Activated T-cell treated with anti-CD3 and anti-CD28 coated beads, Interleukin-2, amount 50 U/mL, for 72 hours (primary cell): ENCODE results near the gene ZMYND10. TPM values are rescaled to one million over a fixed set of nuclear protein-coding genes. Genes with fewer than 3 reads are reported as not detected.
A peak's percentile ranks its signal among the peaks of the same experiment; 100 is the strongest.

ENCODE experiments used
- ATAC-seq, 2 donors: fragments of 150-1000 bp; cut with Tn5 transposase; replicated peaks in 1 of 2; 2 replicates each; pipeline ENCODE4 v1.10.0; 2021; ENCODE audit warnings: moderate library complexity in 2 of 2, mild to moderate bottlenecking in 1 of 2
- DNase-seq, 2 donors: peaks; one replicate each; pipeline ENCODE4 v3.0.0; 2021 to 2022; ENCODE audit warnings: mixed read lengths in 1 of 2
- H3K27ac Mint-ChIP-seq: one replicate; pipeline ENCODE4 v1.8.0; 2022; ENCODE audit warnings: mild to moderate bottlenecking, moderate library complexity, mixed read lengths
- H3K27me3 Mint-ChIP-seq: one replicate; pipeline ENCODE4 v1.8.0; 2022; ENCODE audit warnings: low read depth, mixed read lengths
- H3K36me3 Mint-ChIP-seq, 2 donors: one replicate each; pipeline ENCODE4 v1.8.0; 2022; ENCODE audit warnings: mixed read lengths in 2 of 2, mild to moderate bottlenecking in 1 of 2; ENCODE audit not compliant: insufficient read depth in 2 of 2
- H3K4me1 Mint-ChIP-seq: one replicate; pipeline ENCODE4 v1.8.0; 2022; ENCODE audit warnings: low read depth, mixed read lengths
- H3K4me3 Mint-ChIP-seq, 2 donors: one replicate each; pipeline ENCODE4 v1.8.0; 2022; ENCODE audit warnings: mild to moderate bottlenecking in 2 of 2, mixed read lengths in 2 of 2, moderate library complexity in 2 of 2
- H3K9me3 Mint-ChIP-seq, 2 donors: one replicate each; pipeline ENCODE4 v1.8.0; 2022; ENCODE audit warnings: mixed read lengths in 2 of 2
- total RNA-seq, 2 donors: library from RNA; stranded (reverse); gene quantifications; one replicate each; pipeline ENCODE4 v1.2.3, GENCODE V29; 2022

The ZMYND10 gene
- total RNA-seq, 2 donors from 2014 or later: 1.2 TPM

- peak overlapping the region; percentile 93 for H3K27ac Mint-ChIP-seq
- no peaks in the 10 kb centered on the region for H3K27me3 Mint-ChIP-seq
- H3K4me3 Mint-ChIP-seq: peak overlapping the region; percentile 86 to 92
- peaks cover 18 to 23% of the 10 kb centered on the region in 2 donors for H3K36me3 Mint-ChIP-seq
- DNase-seq (peak; percentile 99), ATAC-seq (peak; percentile 75 to 84)
- no peaks in the 10 kb centered on the region for H3K9me3 Mint-ChIP-seq
- H3K4me1 Mint-ChIP-seq: peaks cover 66% of the 10 kb centered on the region
Measured at GRCh38 chr3:50337175-50337861, 8.2 kb downstream of the ZMYND10 start.

- Mint-ChIP-seq H3K27me3 (no peaks in the 10 kb centered on the region), H3K4me3 (peak overlapping the region; percentile 86 to 92), H3K27ac (peak overlapping the region; percentile 92), H3K36me3 (peaks cover 19 to 23% of the 10 kb centered on the region in 2 donors), H3K4me1 (peaks cover 66% of the 10 kb centered on the region), H3K9me3 (no peaks in the 10 kb centered on the region)
- peak; percentile 38 to 47 for ATAC-seq
- peak; percentile 70 to 77 for DNase-seq
Measured at GRCh38 chr3:50336452-50337174, 8.9 kb downstream of the ZMYND10 start.

- peaks cover 52% of the 10 kb centered on the region for H3K4me1 Mint-ChIP-seq
- H3K4me3 Mint-ChIP-seq: peak overlapping the region; percentile 78 to 86
- H3K36me3 Mint-ChIP-seq: peaks cover 23 to 25% of the 10 kb centered on the region in 2 donors
- no peaks in the 10 kb centered on the region for H3K27me3 Mint-ChIP-seq
- H3K9me3 Mint-ChIP-seq: no peaks in the 10 kb centered on the region
- DNase-seq: no peak
- H3K27ac Mint-ChIP-seq: peak overlapping the region; percentile 88
- ATAC-seq: no peak
Measured at GRCh38 chr3:50334339-50335075, 11.0 kb downstream of the ZMYND10 start.

- no peaks in the 10 kb centered on the region for H3K9me3 Mint-ChIP-seq
- H3K4me1 Mint-ChIP-seq: peaks cover 45% of the 10 kb centered on the region
- peak overlapping the region; percentile 78 to 86 for H3K4me3 Mint-ChIP-seq
- H3K36me3 Mint-ChIP-seq: peaks cover 21 to 22% of the 10 kb centered on the region in 2 donors
- DNase-seq (no peak), ATAC-seq (no peak)
- H3K27me3 Mint-ChIP-seq: no peaks in the 10 kb centered on the region
- peak overlapping the region; percentile 88 for H3K27ac Mint-ChIP-seq
Measured at GRCh38 chr3:50333744-50334328, 11.7 kb downstream of the ZMYND10 start.

GRCh38 chr3:50331364-50331907, 14.1 kb downstream of the ZMYND10 start:
- no peaks in the 10 kb centered on the region for H3K9me3 Mint-ChIP-seq
- no peak overlapping the region for H3K27ac Mint-ChIP-seq
- peaks cover 49% of the 10 kb centered on the region for H3K4me1 Mint-ChIP-seq
- H3K36me3 Mint-ChIP-seq: peaks cover 11 to 15% of the 10 kb centered on the region in 2 donors
- DNase-seq (no peak), ATAC-seq (no peak)
- no peak overlapping the region for H3K4me3 Mint-ChIP-seq
- no peaks in the 10 kb centered on the region for H3K27me3 Mint-ChIP-seq

GRCh38 chr3:50330330-50330729, 15.2 kb downstream of the ZMYND10 start:
- no peak for DNase-seq
- Mint-ChIP-seq H3K4me3 (no peak overlapping the region), H3K9me3 (no peaks in the 10 kb centered on the region), H3K4me1 (peaks cover 46% of the 10 kb centered on the region), H3K27ac (no peak overlapping the region), H3K36me3 (peaks cover 7 to 11% of the 10 kb centered on the region in 2 donors), H3K27me3 (no peaks in the 10 kb centered on the region)
- no peak for ATAC-seq

- Mint-ChIP-seq H3K27ac (peak within 1 kb of the TSS; percentile 89), H3K27me3 (no peaks in the 10 kb centered on the region), H3K36me3 (peaks cover 4 to 7% of the 10 kb centered on the region in 2 donors), H3K9me3 (no peaks in the 10 kb centered on the region), H3K4me3 (peak within 1 kb of the TSS; percentile 86 to 87), H3K4me1 (peaks cover 34% of the 10 kb centered on the region)
- ATAC-seq (peak; percentile 94 to 95), DNase-seq (peak; percentile 95 to 97)
Measured at GRCh38 chr3:50327943-50328691, 17.4 kb downstream of the ZMYND10 start, which contains the start of gene TUSC2. Gene TUSC2 (minus strand): TSS chr3:50328223. CDS start chr3:50328099, 124 bp downstream.

- H3K9me3 Mint-ChIP-seq: no peaks in the 10 kb centered on the region
- H3K4me3 Mint-ChIP-seq: peak overlapping the region; percentile 86 to 87
- H3K4me1 Mint-ChIP-seq: peaks cover 34% of the 10 kb centered on the region
- no peak overlapping the region for H3K27ac Mint-ChIP-seq
- peaks cover 4 to 7% of the 10 kb centered on the region in 2 donors for H3K36me3 Mint-ChIP-seq
- no peak for ATAC-seq
- DNase-seq: no peak
- no peaks in the 10 kb centered on the region for H3K27me3 Mint-ChIP-seq
Measured at GRCh38 chr3:50327129-50327528, 18.4 kb downstream of the ZMYND10 start.

GRCh38 chr3:50326182-50326541, 19.4 kb downstream of the ZMYND10 start:
- ATAC-seq (no peak), DNase-seq (no peak)
- Mint-ChIP-seq H3K4me3 (peak overlapping the region in 1 of 2 donors; percentile 86), H3K27ac (no peak overlapping the region), H3K36me3 (peaks cover 3% of the 10 kb centered on the region in 2 donors), H3K4me1 (peaks cover 34% of the 10 kb centered on the region), H3K27me3 (no peaks in the 10 kb centered on the region), H3K9me3 (no peaks in the 10 kb centered on the region)

- no peak for ATAC-seq
- DNase-seq: no peak
- Mint-ChIP-seq H3K4me1 (peaks cover 35% of the 10 kb centered on the region), H3K4me3 (no peak overlapping the region), H3K9me3 (no peaks in the 10 kb centered on the region), H3K27me3 (no peaks in the 10 kb centered on the region), H3K27ac (no peak overlapping the region), H3K36me3 (peaks cover 1 to 2% of the 10 kb centered on the region in 2 donors)
Measured at GRCh38 chr3:50325497-50326181, 19.9 kb downstream of the ZMYND10 start.

- Mint-ChIP-seq H3K9me3 (no peaks in the 10 kb centered on the region), H3K36me3 (peaks cover 0 to under 1% of the 10 kb centered on the region in 2 donors), H3K27me3 (no peaks in the 10 kb centered on the region), H3K4me1 (peaks cover 40% of the 10 kb centered on the region), H3K4me3 (no peak overlapping the region), H3K27ac (no peak overlapping the region)
- DNase-seq (no peak), ATAC-seq (no peak)
Measured at GRCh38 chr3:50325113-50325480, 20.4 kb downstream of the ZMYND10 start.
